NCI-H446 (cell line): ENCODE results near the gene TBCA.

Experiments
- DNase-seq, 2 experiments: peaks; one replicate each; lab custom pipeline; 2025; lab: John Stamatoyannopoulos, UW

Gene TBCA, protein sequence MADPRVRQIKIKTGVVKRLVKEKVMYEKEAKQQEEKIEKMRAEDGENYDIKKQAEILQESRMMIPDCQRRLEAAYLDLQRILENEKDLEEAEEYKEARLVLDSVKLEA

DNA sequence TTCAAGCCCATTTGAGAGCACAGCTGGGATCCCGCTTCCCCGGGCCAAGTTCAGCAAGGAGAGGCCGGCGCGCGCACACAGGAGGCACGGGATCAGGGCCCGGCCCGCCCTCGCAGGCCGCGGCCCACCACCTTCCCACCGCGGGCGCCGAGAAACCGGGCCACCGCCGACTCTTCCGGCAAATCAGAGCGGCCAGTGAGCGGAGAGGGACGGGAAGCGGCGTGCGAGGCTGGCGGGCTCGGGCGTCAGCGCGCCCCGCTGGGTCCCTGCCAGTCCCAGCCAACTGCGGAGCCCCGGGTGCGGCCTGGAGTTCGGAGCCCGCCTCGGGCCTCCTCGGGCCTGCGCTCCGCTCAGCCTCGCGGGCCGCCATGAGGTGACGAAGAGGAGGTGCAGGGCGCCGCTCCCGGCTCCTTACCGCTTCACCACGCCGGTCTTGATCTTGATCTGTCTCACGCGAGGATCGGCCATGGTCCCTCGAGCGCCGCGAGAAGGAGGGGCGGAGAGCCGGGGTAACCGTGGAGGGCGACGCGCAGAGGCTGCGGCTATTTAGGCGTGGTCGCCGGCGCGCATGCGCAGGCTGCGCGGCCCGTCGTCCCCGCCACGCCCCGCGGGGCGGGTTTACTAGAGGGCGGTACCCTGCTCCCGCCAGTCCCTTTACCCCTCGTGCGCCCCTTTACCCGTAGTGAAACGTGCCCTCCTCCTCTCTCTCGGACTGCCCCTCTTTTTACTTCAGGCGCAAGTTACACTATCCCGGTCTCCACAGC is at the start of gene TBCA:
TBCA (minus strand) TSS at position 550 of the 764 bp plus-strand sequence; CDS start at position 468, 82 bp downstream.
- peak; percentile 69 to 93 for DNase-seq

DNA sequence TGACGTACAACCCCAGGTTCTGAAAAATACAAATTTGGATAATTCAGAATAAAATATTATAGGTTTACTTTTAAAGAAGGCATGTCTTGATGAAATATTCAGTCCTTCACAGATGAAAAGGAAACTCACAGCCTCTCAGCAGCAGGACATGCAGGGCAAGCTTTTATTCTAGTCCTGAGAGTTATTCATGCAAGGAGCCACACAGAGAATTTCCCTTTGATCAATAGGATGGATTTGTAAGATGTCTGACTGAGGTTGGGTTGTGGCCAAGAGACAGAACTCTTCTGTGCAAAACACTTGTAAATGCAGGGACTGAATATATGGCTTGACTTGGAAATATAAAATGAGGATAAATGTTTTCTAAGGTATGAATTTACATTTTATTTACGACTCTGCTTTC is 48.8 kb upstream of the TBCA start:
- DNase-seq: no peak

DNA sequence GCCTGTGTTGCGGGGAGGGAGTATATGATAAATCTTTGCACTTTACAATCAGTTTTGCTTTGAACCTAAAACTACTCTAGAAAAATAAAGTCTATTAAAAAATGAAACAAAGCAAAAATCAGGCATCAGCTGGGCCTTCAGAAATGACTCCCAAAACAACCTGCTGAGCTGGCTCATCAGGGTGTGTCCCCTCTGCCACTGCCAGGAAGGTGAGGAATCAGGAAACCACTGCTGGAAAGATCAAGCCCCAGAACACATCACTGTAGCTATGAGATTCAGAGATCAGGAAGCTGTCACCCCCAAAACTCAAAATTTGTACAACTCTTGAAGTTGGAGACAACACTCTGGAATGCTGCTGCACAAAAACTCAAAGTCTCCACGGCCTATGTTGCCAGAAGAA is 40.5 kb upstream of the TBCA start:
- DNase-seq: no peak

DNA sequence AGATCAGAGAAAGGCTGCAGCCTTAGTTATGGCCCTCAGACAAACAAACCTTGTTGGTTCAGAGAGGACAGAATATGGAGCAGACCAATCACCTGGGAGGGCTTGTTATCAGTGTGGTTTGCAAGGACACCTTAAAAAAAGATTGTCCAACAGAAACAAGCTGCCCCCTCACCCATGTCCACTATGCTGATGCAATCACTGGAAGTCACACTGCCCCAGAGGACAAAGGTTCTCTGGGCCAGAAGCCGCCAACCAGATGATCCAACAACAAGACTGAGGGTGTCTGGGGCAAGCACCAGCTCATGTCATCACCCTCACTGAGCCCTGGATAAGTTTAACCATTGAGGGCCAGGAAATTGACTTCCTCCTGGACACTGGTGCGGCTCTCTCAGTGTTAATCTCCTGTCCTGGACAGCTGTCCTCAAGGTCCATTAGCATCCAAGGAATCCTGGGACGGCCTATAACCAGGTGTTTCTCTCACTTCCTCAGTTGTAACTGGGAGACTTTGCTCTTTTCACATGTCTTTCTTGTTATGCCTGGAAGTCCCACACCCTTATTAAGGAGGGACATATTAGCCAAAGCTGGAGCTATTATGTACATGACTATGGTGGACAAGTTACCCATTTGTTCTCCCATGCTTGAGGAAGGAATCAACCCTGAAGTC is 36.9 kb upstream of the TBCA start:
- no peak for DNase-seq

DNA sequence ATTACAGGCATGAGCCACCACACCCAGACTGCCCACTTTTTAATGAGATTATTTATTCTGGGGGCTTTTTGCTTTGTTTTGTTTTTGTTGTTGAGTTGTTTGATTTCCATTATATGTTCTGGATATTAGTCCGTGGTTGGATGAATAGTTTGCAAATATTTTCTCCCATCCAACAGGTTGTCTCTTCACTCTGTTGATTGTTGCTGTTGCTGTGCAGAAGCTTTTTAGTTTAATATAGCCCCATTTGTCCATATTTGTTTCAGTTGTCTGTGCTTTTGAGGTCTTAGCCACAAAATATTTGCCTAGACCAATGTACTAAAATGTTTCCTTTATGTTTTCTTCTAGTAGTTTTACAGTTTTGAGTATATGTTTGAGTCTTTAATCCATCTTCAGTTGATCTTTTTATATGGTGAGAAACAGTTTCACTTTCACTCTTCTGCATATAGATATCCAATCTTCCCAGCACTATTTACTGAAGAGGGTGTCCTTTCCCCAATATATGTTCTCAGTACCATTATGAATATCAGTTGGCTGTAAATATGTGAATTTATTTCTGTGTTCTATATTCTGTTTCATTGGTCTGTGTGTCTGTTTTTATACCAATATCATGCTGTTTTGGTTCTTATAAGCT is 30.2 kb upstream of the TBCA start:
- no peak for DNase-seq

DNA sequence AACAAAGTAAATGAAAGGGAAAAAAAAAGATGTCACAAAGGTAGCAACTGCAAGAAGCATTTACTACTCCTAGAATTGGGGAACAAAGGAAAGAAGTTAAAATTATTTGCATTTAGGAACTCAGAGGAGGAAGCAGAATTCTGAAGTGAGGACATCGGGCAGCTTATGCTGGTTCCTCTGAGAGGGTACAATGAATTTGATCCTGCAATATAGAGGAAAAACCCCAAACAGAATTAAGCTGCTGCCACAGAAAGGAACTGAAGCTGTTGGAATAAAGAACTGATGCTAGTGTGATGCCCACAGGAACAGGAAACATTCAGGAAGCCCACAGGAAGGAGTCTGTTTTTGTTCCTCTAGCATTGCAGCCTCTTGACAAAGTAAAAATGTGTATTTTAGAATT is 22.3 kb upstream of the TBCA start:
- no peak for DNase-seq

DNA sequence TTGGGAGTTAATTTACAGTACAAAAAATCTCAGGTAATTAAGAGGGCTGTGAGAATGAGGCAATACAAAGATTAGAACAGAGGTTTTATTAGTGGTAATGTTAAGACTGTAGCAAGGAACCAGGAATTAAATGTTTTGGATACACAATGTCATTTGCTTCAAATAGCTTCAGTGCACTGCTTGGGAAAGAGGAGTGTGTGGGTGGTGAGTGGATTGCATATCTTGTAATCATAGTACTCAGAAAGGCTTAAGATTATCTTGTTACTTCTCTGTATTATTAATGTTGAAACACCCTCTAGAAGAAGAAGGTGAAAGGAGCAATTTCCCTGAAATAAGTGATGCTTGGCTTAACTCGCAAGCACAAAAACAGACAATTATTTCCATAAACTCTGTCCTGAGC is 21.0 kb upstream of the TBCA start:
- DNase-seq: no peak

DNA sequence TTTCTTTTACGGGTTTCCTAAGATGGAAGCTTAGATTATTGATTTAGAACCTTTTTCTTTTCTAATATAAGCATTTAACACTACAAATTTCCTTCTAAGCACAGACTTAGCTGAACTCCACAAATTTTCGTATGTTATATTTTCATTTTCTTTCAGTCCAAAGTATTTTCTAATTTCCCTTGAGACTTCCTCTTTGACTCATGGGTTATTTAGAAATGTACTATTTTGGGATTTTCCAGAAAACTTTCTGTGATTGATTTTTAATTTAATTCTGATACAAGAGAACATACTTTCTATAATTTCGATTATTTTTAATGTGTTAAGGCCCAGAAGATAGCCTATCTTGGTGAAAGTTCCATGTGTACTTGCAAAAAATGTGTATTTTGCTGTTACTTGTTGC is 19.7 kb upstream of the TBCA start:
- DNase-seq: no peak

DNA sequence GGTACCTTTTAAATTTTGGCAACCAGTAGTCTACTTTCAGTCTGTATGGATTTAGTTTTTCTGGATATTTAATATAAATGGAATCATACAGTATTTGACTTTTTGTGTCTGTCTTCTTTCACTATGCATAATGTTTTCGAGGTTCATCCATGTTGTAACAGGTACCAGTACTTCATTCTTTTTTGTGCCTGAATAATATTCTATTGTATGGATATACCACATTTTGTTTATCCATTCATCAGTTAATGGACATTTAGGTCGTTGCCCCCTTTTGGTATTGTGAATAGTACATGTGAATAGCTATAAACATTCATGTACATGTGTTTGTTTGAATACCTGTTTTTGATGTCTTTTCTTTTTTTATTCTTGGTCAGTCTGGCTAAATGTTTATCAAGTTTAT is 19.1 kb upstream of the TBCA start:
- DNase-seq: no peak

DNA sequence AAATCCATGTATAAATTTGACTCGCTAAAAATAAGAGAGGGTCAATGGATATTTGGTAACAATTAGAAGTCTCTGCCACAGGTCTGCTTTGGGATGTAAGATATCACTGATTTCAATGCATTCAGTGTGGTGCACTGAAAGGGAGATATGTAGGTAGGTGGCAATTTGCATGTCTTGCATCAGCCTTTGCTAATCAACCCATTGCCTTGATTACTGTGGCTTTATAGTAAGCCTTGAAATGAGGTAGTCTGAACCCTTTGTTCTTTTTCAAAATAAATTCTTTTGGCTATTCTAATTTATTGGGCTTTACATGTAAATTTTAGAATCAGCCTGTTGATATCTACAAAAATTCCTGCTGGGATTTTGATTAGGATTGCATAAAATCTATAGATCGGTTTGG is 15.8 kb upstream of the TBCA start:
- no peak for DNase-seq

DNA sequence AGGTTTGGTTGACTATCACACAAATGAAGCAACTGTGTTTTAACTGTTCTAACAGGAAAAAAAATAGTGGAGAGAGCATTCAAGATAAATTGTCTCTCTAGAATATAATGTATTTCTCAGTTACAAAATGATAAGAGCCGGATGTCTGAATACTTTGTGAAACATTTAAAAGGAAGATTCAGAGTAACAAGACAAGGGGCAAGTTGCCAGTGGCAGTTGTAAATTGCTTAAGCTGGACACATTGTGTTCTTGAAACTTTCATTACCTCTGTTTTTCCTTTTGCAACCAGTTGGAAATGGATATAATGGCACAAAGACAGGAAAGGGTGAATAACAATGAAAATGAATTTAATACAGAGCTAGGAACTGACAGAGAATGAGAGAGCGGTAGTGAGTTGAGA is 15.2 kb upstream of the TBCA start:
- no peak for DNase-seq

DNA sequence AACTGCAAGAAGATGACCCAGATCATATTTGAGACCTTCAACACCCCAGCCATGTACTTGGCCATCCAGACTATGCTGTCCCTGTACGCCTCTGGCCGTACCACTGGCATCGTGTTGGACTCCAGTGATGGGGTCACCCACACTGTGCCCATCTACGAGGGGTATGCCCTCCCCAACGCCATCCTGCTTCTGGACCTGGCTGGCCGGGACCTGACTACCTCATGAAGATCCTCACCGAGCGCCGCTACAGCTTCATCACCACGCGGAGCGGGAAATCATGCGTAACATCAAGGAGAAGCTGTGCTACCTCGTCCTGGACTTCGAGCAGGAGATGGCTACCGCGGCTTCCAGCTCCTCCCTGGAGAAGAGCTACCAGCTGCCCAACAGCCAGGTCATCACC is 9.1 kb upstream of the TBCA start:
- DNase-seq: no peak

DNA sequence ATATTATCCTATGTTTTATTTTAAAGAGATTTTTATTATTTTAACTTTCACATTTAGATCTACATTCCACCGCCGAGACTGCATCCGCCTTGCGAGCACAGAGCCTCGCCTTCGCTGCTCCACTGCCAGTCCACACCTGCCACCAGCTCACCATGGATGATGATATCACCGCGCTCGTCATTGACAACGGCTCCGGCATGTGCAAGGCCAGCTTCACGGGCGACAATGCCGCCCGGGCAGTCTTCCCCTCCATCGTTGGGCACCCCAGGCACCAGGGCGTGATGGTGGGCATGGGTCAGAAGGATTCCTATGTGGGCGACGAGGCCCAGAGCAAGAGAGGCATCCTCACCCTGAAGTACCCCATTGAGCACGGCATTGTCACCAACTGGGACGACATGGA is 8.6 kb upstream of the TBCA start:
- no peak for DNase-seq

DNA sequence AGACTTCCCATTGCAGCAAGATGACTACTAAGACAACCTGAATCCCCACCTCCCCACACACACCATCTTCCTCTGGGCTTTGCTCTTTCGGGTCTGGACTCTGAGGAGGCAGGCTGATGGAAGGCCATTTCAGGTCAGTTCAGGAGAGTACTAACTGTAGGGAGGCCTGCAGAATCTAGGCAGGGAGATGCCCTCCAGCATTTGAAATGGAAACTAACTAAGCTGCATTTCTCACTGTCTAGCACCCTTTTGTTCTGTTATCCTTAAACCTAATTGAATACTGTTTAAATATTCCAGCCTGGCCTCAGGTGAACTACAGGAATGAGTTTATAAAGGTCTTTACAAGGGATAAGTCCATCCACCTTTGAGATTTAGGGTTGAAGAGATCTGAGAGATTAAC is 4.9 kb upstream of the TBCA start:
- DNase-seq: no peak

DNA sequence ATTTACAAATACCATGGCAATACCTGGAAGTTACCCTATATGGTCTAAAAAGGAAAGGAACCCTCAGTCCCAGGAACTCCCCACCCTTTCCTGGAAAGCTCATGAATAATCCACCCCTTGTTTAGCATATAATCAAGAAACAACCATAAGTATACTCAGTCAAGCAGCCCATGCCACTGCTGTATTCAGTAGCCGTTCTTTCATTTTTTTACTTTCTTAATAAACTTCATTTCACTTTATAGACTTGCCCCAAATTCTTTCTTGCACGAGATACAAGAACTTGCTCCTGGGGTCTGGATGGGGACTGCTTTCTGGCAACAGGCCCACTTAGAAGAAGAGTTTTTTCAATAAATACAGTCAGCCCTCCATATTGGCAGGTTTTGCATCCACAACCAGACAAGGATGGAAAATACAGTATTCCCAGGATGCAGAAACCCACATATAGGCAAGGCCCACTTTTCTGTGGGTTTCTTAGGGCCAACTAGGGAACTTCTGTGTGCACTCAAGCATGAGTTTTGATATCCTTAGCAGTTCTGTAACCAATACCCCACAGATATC is 2.8 kb upstream of the TBCA start:
- no peak for DNase-seq

DNA sequence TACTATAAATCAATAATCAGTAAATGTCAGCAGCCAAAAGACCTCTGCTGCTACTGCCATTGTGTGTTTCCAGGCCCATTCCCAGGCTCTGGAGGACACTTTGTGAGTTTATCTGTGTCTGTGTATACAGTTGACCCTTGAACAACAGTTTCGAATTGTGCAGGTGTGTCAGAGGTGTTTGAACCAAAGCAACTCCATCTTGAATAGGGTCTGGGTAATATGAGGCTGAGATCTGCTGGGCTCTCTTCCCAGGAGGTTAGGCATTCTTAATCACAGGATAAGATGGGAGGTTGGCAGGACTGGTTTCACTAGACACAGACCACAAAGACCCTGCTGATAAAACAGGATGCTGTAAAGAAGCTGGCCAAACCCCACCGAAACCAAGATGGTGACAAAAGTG is 2.3 kb upstream of the TBCA start:
- DNase-seq: no peak

DNA sequence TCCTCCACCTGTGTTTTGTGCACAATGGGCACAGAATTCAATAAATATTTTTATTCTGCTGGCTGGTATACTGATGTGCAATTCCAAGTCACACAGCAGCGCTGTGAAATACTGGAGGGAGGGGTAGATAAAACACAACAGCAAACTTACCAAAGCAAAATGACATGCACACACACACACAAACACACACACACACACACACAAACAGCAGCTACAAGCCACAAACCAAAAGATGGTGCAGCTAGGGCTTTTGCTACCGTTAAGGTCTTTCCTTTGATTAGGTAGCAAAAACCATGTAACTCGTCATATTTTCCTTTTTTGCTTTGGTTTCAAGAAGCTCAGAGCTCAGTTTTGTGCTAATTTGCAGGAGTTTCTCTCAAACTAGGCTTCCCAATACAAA is 1.8 kb upstream of the TBCA start:
- DNase-seq: no peak

DNA sequence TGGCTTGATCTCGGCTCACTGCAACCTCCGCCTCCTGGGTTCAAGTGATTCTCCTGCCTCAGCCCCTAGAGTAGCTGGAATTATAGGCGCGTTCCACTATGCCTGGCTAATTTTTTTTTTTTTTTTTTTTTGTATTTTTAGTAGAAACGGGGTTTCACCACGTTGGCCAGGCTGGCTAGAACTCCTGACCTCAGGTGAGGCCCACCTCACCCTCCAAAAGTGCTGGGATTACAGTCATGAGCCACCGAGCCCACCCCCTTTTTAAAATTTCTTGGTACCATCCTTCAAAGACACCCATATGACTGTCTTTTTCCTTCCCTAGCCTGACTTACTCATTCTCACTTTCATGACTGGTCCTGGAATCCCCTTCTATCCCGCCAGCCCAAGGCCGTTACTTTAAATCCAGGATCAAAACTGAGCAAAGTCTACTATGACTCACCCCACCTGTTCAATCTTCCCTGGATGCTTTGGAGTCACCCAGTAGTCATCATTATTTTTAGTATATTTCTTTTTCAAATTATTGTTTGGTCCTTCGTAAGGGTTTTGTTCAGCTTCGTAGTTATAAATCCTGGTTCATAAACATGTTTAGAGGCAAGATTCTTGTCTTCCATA is 1.2 kb upstream of the TBCA start:
- DNase-seq: no peak

DNA sequence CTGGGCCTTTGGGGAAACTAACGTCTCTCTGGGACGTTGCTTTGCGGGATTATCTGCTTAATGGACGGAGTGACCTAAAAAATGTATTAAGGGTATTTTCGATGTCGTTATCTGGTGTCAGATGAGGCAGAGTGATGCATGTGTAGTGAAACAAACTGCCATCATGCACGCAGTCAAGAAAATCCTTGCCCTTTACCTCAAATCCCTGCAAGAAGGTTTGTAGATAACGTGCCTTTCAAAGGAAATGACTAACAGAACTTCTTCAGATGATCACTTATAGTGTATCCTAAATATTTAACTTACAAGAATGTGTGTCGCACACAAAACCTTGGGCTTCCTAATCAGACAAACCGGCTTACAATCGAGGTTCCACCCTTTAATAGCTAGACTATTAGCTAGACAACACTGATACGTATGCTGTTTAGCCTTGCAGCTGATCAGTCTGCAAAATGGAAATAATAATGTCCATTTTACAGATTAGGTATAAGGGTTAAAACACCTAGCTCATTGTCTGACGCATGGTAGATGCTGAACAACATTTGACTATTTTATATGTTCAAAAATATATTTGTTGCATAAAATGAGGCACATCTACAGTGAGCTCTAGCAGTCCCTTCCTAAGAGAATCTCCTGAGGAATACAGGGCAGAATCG is 541 bp upstream of the TBCA start:
- DNase-seq: no peak

DNA sequence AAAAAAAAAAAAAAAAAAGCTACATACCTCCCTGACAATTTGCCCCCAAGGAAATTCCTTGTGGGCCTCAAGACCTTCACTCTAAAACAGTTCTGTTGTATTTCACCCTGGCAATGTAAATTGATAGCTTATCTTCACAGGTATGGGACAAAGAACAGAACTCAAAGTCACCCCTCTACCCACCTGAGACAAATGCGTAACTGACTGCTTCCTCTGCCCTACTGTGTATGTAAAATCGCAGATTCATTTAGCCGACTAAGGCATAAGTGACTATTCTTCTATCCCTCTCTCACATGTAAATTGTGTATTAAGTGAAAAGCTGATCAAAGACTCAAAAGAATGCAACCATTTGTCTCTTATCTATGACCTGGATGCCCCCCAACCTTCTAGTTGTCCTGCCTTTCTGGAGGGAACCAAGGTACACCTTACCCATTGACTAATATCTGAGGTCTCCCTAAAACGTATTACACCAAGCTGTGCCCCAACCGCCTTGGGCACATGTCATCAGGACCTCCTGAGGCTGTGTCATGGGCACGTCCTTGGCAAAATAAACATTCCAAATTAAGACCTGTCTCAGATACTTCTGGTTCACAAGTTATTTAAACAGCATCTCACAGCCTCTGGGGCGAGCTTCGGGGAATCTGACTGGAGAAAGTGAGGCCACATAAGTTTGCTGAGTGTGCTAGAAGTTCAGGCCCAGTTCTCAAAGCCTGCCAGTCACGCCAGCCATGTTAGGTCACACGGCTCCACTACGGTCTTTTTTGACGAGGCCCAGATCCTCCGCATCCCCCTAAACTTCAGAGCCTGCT is 954 bp downstream of the TBCA start:
- peak in 1 of 2 experiments; percentile 37 for DNase-seq

DNA sequence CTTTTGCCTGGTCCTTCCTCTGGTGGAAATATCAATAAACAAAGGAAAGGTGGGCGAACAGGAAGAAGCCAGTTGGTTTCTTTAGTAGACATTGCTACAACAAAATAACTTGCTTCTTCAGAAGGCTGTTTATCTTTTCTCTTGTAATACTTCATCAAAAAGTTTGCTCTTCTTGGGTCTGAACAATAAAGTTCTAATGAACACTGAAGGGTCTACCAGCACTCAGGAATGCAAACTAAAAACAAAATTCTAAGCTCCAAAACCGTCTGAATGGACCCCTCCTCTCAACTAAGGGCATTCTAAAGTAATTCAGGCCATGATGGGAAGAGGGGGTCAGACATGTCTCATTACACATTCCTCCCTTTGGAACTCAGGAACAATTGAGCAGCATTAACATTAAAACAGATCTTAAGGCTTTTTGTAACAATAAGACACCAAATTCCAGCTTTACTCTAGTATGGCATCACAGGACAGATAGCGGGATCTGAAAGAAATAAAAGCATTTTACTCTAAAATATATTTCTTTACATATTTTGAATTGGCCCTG is 2.3 kb downstream of the TBCA start:
- no peak for DNase-seq
